HG03159 (cell line): ENCODE measurements around the gene UNC45A.
"Not testable (repeated sequence)": the region's sequence is repeated elsewhere in the genome, so short reads cannot be mapped to it uniquely, and the experiment has no call there.

Source experiments
- ATAC-seq: cut with Tn5 transposase; IDR thresholded peaks from one replicate; pipeline ENCODE4 v1.9.1; 2021; ENCODE audit warnings: mild to moderate bottlenecking, moderate library complexity; ENCODE audit not compliant: unreplicated experiment

The UNC45A gene

GRCh38 chr15:90915808-90916440 lies 19.2 kb upstream of the UNC45A start:
- no peak for ATAC-seq

- no peak for ATAC-seq
Observed at GRCh38 chr15:90916461-90916860, 18.6 kb upstream of the UNC45A start.

GRCh38 chr15:90917569-90917968 lies 17.5 kb upstream of the UNC45A start:
- no peak for ATAC-seq

- no peak for ATAC-seq
Observed at GRCh38 chr15:90918034-90918788, 16.9 kb upstream of the UNC45A start.

- no peak for ATAC-seq
Observed at GRCh38 chr15:90918835-90919234, 16.2 kb upstream of the UNC45A start.

GRCh38 chr15:90921887-90922286 lies 13.2 kb upstream of the UNC45A start:
- ATAC-seq: no peak

- ATAC-seq: peak; percentile 85
Observed at GRCh38 chr15:90922712-90923322, 12.3 kb upstream of the UNC45A start.

- ATAC-seq: peak; percentile 39
Observed at GRCh38 chr15:90924375-90924774, 10.7 kb upstream of the UNC45A start.

- ATAC-seq: not testable (repeated sequence)
Observed at GRCh38 chr15:90926766-90927165, 8.3 kb upstream of the UNC45A start.

- ATAC-seq: not testable (repeated sequence)
Observed at GRCh38 chr15:90928106-90928505, 7.0 kb upstream of the UNC45A start.

GRCh38 chr15:90929246-90930019 lies 5.7 kb upstream of the UNC45A start:
- peak; percentile 3 for ATAC-seq

- ATAC-seq: no peak
Observed at GRCh38 chr15:90930861-90931574, 4.1 kb upstream of the UNC45A start.

GRCh38 chr15:90931575-90931827 lies 3.6 kb upstream of the UNC45A start:
- no peak for ATAC-seq

GRCh38 chr15:90931828-90932659 lies 3.0 kb upstream of the UNC45A start, which contains the start of gene HDDC3:
Gene HDDC3 (minus strand): TSS chr15:90932549. CDS start chr15:90932540, 9 bp downstream.
- peak; percentile 46 for ATAC-seq

- no peak for ATAC-seq
Observed at GRCh38 chr15:90932660-90932991, 2.5 kb upstream of the UNC45A start.

- ATAC-seq: no peak
Observed at GRCh38 chr15:90933301-90933700, 1.8 kb upstream of the UNC45A start.

- peak; percentile 33 for ATAC-seq
Observed at GRCh38 chr15:90934256-90934948, 683 bp upstream of the UNC45A start.

GRCh38 chr15:90936823-90937222 lies 1.7 kb downstream of the UNC45A start:
- ATAC-seq: no peak

- no peak for ATAC-seq
Observed at GRCh38 chr15:90938261-90938660, 3.2 kb downstream of the UNC45A start.
